Fibroblast of gingiva (primary cell): ENCODE measurements around the gene TPSD1.
"Not testable (repeated sequence)": the region's sequence is repeated elsewhere in the genome, so short reads cannot be mapped to it uniquely, and the experiment has no call there.

Experiments
- DNase-seq: peaks from one replicate; pipeline ENCODE4 v3.0.0-alpha.2; 2011; ENCODE audit warnings: low read depth

Gene TPSD1

GRCh38 chr16:1281517-1281916 lies 25.6 kb downstream of the TPSD1 start:
- DNase-seq = no peak

- DNase-seq = no peak
Measured at GRCh38 chr16:1282324-1282973, 26.6 kb downstream of the TPSD1 start.

- DNase-seq = no peak
Measured at GRCh38 chr16:1283296-1283695, 27.4 kb downstream of the TPSD1 start.

DNA sequence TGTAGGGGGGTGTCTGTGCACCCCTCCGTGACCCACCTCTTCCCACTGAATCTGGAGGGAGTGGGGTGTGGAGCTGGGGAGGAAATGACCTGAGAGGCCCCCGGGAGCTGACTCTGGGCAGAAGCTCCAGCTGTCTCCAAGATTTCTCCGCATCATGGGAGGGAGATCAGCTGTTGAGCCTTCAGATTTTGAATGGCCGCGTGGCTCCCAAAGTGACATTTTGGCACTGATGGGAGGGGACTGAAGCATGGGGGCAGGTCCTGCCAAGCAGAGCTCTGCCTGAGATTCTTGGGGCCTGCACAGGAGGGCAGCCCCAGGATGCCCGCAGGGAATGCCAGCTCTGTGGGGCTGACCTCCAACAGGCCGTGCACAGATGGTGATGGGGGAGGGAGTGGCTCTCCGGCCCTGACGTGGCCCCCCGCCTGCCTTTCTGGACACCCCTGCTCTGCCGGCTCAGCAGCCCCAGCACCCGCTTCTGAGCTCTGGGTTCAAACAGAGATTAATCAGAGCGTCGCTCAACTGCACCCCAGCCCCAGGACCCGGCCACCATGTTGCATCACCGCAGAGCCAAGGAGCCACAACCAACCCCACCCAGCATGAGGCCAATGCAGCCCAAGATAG lies 28.2 kb downstream of the TPSD1 start:
- no peak for DNase-seq

DNA sequence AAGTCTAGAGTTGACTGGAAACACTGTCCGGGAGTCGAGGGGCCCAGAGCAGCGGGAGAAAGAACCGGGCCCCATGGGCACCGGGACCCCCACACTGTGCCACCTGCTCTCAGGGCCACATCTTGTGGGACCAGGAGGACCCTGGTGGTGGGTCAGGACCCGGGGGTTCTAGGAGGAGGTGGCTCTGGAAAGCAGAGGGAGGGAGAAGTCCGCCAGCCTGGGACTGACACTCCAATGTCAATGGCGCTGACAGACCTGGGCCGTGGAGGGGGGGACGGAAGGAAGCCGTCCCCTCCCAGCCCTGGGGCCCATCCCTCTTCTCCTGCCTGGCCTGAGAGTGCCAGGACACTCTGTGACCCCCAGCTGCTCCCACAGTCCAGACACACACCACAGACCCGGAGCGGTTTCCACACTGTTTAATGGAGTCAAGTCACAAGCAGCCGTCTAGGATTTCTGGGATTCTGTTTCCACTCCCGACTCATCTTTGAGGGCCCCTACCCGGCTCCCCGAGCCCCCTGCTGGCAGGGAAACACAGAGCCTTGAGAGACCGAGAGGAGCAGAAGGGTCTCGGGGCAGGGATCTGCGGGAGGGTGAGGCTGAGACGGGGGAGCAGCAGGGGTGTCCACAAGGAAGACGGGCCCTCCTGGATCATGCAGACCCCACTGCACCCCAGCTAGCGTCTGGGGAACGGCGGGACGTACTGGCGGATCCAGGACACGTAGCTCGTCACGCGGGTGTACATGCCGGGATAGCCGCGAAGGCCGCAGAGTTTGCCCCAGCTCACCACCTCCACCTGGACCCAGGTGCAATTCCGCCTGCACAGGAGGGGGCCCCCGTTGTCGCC lies 30.0 kb downstream of the TPSD1 start:
- DNase-seq = no peak

GRCh38 chr16:1286513-1287094 lies 30.7 kb downstream of the TPSD1 start:
- DNase-seq = no peak

GRCh38 chr16:1287982-1288670 lies 32.3 kb downstream of the TPSD1 start:
- DNase-seq = no peak

DNA sequence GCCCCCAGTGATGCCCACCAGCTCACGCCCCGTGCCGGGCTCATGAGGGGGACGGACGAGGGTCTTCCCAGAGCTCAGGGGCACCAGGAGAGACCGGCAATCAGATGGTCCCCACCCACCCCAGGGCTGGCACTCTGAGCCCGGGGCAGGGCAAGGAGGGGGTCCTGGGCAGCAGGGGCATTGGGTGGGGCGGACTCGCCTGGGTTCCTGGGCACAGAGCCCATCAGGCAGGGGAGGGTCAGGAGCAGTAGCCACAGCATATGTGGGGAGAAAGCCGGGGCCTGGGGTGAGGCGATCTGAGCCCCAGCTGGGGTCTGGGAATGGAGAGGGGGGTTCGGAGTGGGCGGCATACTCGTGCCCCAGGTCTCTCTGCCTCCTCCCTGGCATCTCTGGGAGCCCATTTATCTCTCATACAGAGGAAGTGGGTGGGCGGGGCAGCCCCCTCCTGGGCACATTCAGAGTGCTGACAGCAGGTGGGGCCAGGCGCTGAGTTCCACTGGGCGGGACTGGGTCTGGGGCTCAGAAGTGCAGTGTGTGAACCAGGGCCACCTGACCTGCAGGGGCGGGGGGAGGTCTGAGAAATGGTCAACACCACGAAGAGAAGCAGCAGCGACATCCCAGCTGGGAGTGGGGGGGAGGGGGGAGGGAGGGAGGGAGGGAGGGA lies 33.1 kb downstream of the TPSD1 start:
- DNase-seq = no peak

DNA sequence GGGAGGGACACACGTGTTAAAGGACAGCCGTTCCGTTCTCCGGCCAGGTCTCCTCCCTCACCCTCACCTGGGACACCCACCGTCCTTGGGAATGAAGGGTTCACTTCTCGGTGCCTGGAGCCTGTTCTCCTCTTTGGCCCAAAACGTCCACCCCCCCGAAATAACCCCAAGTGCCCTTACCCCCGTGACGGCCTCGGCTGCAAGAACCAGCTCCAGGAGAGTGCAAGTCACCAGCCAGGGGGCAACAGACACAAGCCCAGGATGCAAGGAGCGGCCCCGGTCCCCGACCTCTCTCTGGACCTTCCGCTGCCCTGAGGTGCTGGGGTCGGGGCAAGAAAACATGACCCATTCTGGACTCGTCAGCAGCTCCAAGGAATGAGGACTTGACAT lies 33.6 kb downstream of the TPSD1 start:
- DNase-seq = no peak

DNA sequence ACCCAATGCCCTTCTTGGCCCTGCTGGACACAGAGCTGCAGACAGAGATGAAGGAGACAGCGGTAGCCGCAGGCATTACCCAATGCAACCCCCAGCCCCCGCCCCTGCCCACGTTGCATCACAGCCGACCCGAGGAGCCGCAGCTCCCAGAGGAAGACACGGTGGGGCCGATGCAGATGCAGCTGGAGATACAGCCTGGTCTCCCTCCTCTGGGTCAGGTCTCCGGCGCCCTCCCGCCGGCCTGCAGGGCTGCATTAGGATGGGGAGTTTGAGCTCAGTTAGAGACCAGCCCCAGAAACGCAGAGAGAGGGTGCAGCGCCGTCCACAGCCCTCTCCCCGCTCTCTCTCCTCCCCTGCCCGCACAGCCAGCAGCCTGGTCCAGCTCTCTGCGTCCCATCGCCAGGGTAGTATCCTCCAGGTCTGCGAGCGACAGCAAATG lies 34.2 kb downstream of the TPSD1 start:
- no peak for DNase-seq

DNA sequence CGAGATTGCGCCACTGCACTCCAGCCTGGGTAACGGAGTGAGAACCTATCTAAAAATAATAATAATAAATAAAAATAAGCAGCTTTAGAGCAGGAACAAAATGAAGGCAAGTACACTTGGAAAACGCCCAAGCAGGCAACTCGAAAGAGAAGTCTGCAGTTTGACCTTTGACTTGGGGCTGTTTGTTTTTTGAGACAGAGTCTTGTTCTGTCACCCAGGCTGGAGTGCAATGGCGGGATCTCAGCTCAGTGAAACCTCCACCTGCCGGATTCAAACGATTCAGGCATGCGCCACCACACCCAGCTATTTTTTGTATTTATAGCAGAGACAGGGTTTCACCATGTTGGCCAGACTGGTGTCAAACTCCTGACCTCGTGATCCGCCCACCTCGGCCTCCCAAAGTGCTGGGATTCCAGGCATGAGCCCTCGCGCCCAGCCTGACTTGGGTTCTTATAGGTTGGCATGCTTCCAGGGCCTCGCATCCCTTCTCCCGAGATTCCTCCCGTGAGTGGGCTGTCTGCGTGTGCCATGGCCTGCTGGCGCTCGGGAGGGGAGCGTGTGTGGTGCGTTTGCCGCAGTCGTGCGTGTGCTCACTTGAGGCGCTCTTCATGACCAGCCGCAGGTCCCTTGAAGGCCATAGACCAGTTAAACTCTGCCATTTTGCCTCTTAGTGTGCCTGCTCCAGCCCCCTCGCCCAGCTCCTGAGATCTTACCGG lies 35.1 kb downstream of the TPSD1 start:
- DNase-seq = no peak

DNA sequence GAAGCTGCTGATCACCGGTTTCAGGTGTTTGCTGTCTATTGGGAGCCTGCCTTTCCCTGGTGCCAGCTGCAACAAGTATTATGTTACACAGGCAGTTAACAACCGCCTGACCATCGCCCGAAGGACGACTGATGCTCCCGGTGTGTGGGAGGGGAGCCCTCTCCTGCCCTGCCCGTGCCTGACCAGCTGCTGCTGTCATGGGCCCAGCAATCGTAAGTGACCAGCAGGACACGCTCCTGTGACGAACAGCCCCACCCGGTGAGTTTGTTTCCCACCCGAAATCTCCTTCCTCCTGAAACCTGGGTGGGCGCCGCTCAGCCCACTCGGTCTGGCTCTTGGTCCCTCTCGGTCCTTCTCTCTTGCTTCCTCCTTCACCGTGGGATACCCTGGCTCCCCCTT lies 35.7 kb downstream of the TPSD1 start:
- DNase-seq = no peak

DNA sequence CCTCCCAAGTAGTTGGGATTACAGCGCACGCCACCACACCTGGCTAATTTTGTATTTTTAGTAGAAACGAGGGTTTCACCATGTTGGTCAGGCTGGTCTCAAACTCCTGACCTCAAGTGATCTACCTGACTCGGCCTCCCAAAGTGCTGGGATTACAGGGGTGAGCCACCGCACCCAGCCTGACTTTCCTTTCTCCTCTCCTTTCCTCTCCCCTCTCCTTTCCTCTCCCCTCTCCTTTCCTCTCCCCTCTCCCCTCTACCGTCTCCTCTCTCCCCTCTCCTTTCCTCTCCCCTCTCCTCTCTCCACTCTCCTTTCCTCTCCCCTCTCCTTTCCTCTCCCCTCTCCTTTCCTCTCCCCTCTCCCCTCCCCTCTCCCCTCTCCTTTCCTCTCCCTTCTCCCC lies 36.3 kb downstream of the TPSD1 start:
- not testable (repeated sequence) for DNase-seq

DNA sequence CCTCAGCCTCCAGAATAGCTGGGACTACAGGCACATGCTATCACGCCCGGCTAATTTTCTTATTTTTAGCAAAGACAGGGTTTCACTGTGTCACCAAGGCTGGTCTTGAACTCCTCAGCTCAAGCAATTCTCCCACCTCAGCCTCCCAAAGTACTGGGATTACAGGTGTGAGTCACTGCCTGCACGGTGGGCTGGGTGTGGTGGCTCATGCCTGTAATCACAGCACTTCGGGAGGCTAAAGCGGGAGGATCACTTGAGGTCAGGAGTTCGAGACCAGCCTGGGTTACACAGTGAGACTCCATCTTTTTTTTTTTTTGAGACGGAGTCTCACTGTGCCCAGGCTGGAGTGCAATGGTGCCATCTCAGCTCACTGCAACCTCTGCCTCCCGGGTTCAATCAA lies 36.9 kb downstream of the TPSD1 start:
- DNase-seq = not testable (repeated sequence)

DNA sequence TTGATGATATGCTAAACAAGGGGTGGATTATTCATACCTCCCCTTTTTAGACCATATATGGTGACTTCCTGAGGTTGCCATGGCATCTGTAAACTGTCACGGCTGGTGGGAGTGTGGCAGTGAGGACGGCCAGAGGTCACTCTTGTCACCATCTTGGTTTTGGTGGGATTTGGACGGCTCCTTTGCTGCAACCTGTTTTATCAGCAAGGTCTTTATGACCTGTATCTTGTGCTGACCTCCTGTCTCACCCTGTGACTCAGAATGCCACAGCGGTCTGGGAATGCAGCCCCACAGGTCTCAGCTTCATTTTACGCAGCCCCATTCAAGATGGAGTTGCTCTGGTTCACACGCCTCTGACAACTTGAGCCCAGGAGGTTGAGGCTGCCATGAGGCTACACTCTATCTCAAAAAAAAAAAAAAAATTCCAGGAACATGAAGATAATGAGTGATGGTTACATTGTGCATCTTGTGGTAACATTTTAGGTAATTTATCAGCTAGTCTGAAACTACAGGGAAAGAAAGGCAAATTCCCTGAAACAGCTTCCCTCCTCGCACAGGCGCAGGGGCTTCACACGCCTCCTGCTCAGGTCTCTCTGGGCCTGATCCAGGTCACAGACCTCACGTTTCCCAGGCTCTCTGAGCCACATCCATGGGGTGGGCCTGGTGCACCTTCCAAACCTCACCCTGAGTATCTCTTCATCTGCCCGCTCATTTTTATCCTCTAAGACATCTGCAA lies 38.2 kb downstream of the TPSD1 start:
- DNase-seq = no peak

GRCh38 chr16:1295465-1295864 lies 39.6 kb downstream of the TPSD1 start:
- no peak for DNase-seq

GRCh38 chr16:1296688-1297017 lies 40.8 kb downstream of the TPSD1 start:
- not testable (repeated sequence) for DNase-seq

DNA sequence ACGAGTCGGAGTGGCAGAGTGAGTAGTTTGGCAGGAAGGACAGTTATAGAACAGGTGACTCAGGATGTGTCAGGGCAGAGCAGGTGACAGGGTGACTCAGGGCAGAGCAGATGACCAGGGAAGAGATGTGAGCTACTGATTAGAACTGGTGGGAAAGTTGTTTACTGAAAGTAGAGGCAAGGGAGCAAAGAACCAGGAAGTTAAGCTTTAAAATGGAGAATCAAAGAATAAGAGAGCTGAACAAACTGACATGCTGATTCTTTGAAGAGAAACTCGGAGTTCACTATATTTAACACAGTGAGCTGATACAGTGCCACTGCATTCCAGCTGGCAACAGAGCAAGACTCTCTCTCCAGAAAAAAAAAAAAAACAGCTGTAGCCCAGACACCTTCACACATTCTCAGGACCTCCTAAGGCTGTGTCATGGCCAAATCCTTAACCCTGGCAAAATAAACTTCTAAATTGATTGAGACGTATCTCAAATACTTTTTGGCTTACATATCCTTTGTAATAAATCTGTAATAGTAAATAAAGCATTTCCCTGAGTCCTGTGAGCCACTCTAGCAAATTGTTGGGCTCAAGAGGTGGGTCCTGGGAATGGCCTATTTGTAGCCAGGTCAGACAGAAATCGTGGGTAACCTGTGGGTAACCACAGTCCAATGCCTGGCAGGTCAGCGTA lies 41.3 kb downstream of the TPSD1 start:
- DNase-seq = no peak

DNA sequence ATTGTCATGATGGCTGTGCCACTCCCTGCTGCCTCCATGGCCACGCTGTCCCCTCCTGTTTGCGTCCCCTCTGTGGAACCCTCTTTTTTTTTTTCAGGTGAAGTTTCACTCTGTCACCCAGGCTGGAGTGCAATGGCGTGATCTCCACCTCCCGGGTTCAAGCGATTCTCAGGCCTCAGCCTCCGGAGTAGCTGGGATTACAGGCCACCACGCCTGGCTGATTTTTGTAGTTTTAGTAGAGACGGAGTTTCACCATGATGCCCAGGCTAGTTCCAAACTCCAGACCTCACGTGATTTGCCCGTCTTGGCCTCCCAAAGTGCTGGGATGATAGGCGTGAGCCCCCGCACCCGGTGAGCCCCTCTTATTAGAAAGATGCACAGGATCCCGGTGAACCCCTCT lies 42.5 kb downstream of the TPSD1 start:
- no peak for DNase-seq
